DMS53 treated with DMSO at 0.1 percent for 48 hours (cell line): ENCODE results near the gene PIK3IP1.

Experiments
- DNase-seq: peaks from one replicate; lab custom pipeline; 2025; ENCODE audit not compliant: unreplicated experiment; lab: John Stamatoyannopoulos, UW

Gene PIK3IP1

GRCh38 chr22:31313366-31314147, 21.3 kb upstream of the PIK3IP1 start:
- peak; percentile 42 for DNase-seq

DNA sequence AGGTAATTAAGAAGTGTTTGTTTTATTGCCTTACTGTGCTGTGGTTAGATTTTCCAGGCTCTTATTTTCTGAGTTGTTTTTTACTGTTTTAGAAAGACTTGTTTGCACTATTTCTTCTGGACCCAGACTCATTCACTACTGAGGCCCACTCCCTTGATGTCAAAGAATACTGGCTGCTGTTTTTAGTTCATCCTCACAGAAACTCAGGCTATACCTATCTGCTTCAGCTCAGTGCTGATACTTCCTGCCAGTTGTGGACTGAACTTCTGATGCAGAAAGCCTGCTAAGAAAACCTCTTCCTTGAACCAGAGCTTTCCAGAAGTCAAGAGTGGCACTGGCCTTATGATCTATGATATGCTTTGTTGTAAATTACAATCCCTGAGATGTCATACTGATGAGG, 15.9 kb upstream of the PIK3IP1 start:
- DNase-seq: no peak

DNA sequence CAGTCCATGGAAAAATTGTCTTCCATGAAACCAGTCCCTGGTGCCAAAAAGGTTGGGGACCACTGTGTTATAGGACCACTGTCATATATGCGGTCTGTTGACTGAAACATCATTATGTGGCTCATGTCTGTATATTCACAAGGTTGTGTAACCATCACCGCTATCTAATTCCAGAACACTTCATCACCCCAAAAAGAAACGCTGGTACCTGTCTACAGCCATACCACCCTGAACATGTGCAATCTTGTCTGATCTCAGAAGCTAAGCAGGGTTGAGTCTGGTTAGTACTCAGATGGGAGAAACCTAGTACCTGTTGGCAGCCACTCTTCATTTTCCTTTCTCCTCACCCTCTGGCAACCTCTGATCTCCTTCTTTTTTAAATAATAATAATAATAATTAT, 12.9 kb upstream of the PIK3IP1 start:
- DNase-seq: no peak

- DNase-seq: no peak
Measured at GRCh38 chr22:31302537-31302936, 10.2 kb upstream of the PIK3IP1 start.

DNA sequence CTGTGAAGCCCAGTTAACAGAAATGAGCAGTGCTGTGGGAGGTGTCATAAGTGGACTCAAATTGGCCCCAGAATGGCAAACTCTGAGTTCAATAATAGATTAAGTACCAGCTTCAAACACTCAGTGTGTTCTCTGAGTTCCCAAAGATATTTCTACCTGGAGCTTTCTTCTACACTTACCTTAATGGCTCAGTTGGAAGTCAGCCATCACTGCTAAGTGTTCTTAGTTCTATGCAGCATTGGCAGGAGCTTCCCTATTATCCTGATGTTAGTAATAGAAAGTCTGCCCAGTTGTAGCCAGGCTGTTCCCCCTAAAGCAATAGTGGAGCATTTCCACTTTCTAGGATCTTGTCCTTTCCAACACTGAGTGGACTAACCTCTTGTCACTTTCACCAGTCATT, 9.7 kb upstream of the PIK3IP1 start:
- no peak for DNase-seq

- DNase-seq: no peak
Measured at GRCh38 chr22:31300896-31301295, 8.6 kb upstream of the PIK3IP1 start.

DNA sequence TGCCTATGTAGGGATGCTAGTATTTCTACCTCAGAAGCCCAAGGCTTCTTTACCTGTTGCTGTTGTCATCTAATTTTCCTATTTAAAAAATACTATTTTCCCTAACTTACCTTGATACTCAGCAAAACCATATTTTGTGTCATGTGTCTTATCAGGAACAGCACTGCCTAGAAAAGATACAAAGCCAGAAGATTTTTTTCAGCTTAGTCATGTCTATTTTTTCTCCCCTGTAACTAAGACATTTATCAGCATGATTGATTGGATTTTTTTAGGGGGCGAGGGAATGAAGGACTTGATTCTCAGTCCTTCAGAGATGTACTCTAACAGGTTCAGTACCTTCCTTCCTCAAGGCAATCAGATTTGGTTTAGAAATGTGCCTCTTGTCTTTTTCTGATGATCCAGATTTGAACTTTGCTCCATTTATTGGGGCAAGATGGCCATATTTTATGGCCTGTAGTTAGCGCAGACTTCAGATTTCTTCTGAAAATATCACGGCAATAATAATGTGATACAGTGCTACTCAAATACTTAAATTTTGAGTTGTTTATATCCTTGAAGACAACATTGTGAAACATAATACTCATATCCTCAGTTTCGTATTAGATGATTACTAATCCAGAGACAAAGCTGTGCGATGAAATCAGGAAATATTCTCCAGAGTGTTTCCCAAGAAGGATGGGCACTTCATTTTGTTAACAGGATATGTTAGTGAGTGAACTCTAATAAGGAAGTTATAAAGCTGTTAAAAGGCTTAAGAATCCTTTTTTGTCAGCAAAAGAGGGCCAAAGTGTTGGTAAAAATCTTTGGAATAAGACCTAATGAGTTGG, 3.8 kb upstream of the PIK3IP1 start:
- no peak for DNase-seq

GRCh38 chr22:31295360-31295759, 3.1 kb upstream of the PIK3IP1 start:
- DNase-seq: no peak

GRCh38 chr22:31291481-31292235, 630 bp downstream of the PIK3IP1 start:
- DNase-seq: no peak

- peak; percentile 44 for DNase-seq
Measured at GRCh38 chr22:31290494-31291471, 1.5 kb downstream of the PIK3IP1 start.

DNA sequence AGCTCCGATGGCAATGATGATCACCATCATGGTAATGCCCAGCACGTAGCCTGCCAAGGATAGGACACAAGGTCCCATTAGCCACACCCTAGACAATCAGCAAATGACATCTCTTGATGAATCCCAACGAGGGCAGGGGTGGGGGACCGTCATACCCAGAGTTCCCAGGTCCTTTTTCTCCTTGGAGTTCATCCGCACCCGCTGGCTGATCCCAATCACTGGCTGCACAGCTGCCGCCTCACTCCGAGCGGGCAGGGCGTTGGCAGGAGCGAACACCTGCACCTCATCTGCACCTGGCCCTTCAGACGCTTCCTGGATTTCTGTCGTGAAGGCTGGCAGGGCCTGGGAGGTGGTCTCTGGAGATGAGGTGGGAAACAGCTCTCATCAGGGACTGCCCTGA, 2.9 kb downstream of the PIK3IP1 start:
- peak; percentile 14 for DNase-seq

DNA sequence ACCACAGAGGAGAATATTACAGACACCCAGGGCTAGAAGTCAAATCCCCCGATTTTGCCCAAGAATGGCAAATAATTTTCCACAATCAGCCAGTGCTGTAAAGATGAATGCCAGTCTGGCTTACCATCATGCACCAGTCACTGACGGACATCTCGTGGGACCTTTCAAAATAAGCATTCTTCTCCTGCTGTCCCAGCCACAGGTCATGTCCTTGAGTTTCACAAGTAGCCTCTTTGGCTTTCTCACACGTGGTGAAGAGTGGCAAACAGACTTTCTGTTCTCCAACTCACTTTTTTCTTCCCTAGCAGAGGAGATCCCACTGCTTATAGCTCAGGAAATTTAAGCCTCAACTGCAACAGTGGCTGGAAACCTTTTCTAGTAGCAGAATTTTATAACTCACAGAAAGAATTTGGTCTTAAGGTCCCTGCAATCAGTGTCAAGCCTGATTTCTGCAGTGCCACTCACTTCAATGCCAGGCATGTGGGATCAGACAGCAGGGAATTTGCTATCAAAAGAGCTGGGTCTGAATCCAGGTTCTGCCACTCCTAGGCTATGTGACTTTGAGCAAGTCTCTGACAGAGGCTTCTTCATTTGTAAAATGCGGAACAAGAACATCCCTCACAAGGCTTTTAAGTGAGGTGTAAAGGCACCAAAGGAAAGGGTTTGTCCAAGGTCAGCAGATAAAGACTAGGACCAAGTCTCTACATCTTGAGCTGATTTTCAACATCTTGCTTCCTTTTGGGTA, 3.6 kb downstream of the PIK3IP1 start:
- DNase-seq: no peak

GRCh38 chr22:31287818-31288495, 4.3 kb downstream of the PIK3IP1 start:
- no peak for DNase-seq

DNA sequence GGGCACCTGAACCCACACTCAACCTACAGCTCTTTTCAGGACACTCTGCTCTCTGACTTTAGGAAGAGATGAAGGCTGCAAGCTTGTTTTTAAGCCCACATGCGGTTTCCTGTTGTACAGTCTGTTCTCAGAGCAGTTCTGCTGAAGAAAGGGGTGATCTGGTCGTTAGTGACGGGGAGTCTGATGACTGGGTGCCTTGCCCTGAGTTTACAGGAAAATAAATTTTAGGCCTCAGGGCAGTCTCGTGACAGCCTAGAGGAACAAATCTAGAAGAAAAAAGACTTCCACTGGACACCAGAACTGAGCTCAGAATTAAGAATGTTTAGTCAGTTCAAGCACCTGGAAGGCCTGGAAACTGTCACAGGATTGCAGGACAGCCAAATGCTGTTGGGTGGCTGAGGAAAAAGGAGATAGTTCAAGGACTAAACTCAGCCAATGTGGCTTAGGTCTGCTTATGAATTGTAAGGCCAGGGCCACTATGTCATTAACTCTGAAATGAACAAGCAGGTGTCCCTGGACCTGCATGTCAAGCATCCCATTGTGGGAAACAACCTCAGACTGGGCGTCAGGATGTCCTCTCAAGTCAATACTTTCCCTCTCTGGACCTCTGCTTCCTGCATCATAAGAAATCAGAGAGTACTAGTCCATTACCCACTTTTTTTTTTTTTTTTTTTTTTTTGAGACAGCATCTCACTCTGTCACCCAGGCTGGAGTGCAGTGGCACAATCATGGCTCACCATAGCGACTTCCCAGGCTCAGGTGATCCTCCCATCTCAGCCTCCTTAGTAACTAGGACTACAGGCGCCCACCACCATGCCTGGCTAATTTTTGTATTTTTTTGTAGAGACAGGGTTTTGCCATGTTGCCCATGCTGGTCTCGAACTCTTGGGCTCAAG, 5.7 kb downstream of the PIK3IP1 start:
- DNase-seq: no peak

- DNase-seq: no peak
Measured at GRCh38 chr22:31284281-31285155, 7.8 kb downstream of the PIK3IP1 start.

DNA sequence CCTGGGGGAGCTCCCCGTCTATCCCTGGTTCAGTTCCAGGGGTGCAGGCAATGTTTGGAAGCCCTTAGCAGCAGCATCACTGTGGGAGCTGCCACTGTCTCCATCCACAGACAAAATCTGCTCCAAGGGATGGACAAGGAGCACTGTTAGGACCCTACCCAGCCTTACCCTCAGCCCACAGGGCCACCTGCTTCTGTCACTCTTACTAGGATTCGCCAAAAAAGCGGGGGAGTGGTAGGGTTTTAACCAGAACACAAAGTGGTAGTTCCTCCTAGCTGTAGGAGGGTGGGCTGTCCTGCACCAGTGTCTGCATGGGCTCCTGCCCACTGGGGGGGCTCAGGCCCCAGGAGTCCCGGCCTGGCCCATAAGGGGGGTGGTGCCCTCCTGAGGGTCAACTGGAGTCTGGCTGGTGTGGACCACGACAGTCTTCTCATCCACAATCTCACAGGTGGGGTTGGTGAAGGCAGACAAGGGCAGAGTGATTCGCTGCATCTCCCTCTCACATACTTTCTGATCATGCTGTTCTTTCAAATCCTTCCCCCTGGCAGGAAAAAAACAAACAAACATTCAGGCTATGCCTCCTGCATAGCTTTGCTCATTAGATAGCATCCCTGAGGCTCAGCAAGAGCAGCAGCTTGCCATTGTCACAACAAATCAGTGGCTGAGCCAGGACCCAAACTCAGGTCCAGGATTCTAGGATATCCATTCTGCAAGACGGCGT, 9.4 kb downstream of the PIK3IP1 start:
- no peak for DNase-seq

DNA sequence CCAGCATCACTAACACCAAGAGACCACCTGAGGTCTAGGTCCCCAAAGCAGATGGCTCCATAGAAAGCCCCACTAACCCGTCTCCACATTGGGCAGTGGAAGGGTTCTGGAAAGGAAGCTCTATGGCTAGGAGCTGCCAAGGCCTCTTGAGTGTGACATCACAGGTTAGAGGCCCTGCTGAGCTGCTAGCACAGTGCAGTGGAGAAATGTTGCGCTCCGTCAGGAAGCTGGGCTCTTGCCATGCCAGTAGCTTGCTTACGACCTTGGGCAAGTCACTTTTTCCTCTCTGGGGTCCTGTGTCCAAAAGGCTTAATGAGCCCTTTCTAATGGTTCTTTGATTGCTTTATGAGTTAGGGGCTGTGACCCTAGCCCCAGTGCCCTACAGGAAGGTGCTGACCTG, 10.6 kb downstream of the PIK3IP1 start:
- DNase-seq: no peak
